ENCODE data around the gene UNCX. TPM values are rescaled to one million over a fixed set of nuclear protein-coding genes. Genes with fewer than 3 reads are reported as not detected.

The UNCX gene
- total RNA-seq, 2 experiments from 2014 or later: not detected

- ChIA-PET CTCF (interaction anchor here (0.8 to 1.0 kb wide), 2 partner anchors 11 to 14 kb away, joined by 3 read pairs; no protein-coding TSS in a partner anchor), POLR2A (no interaction called here)
- peaks cover 70% of the 10 kb centered on the region for H3K27me3 Mint-ChIP-seq
- DNase-seq (no peak), ATAC-seq (no peak)
- H3K27ac Mint-ChIP-seq: no peak overlapping the region
- H3K36me3 Mint-ChIP-seq (ENCODE audit: low read depth): no peaks in the 10 kb centered on the region
- H3K4me3 Mint-ChIP-seq: no peak overlapping the region
- no peaks in the 10 kb centered on the region for H3K9me3 Mint-ChIP-seq
- TF ChIP-seq CTCF (IDR thresholded peaks at IDR 0.05): no peak
- intact Hi-C loops (cut with micrococcal nuclease): no loop called here
- peaks cover 9% of the 10 kb centered on the region for H3K4me1 Mint-ChIP-seq (ENCODE audit: low read depth)
These were observed 9.6 kb downstream of the UNCX start for GRCh38 chr7:1242256-1242605.

DNA sequence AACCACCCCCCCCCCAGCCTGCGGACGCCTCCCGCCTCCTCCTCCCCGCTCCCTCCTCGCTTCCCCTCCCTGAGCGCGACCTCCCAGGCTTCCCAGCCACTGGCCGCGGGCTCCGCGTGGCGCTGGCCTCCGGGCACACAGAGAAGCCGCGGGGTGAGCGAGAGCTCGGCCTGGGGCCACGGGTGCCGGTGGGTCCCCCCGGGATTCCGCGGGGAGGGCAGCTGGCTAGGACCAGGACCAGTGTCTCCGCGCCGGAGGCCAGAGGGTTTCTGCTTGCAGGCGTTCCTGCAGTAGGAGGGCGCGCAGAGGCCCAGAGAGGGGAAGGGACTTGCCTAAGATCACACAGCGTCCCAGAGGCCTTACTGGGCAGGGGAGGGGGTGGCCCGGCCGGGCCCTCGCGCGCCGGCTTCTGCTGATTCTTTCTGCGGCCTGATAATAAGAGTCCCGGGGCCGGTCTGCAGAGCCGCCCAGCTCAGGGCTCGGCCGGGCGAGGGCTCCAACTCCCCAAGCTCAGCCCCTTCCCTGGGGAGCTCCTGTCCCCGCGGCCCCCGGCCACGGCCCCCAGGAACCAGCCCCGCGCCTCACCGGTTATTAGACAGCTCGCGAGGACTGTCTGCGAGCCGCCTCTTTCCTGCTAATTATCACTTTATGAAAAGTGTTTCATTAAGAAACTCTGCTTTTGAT, 10.1 kb downstream of the UNCX start:
- Mint-ChIP-seq H3K27ac (no peak overlapping the region), H3K36me3 (ENCODE audit: low read depth) (no peaks in the 10 kb centered on the region), H3K27me3 (peaks cover 68% of the 10 kb centered on the region), H3K4me3 (no peak overlapping the region), H3K4me1 (ENCODE audit: low read depth) (peaks cover 6% of the 10 kb centered on the region), H3K9me3 (no peaks in the 10 kb centered on the region)
- ChIA-PET POLR2A (no interaction called here), CTCF (no interaction called here)
- intact Hi-C loops (cut with micrococcal nuclease): no loop called here
- ATAC-seq (no peak), DNase-seq (no peak)
- no peak for TF ChIP-seq CTCF (IDR thresholded peaks at IDR 0.05)

GRCh38 chr7:1243290-1243963, 10.8 kb downstream of the UNCX start:
- TF ChIP-seq CTCF (IDR thresholded peaks at IDR 0.05): no peak
- intact Hi-C loops (cut with micrococcal nuclease): no loop called here
- POLR2A ChIA-PET: no interaction called here
- Mint-ChIP-seq H3K4me1 (ENCODE audit: low read depth) (peaks cover 9% of the 10 kb centered on the region), H3K4me3 (no peak overlapping the region), H3K9me3 (no peaks in the 10 kb centered on the region), H3K36me3 (ENCODE audit: low read depth) (no peaks in the 10 kb centered on the region), H3K27me3 (peaks cover 69% of the 10 kb centered on the region), H3K27ac (no peak overlapping the region)
- CTCF ChIA-PET: no interaction called here
- ATAC-seq (no peak), DNase-seq (no peak)

DNA sequence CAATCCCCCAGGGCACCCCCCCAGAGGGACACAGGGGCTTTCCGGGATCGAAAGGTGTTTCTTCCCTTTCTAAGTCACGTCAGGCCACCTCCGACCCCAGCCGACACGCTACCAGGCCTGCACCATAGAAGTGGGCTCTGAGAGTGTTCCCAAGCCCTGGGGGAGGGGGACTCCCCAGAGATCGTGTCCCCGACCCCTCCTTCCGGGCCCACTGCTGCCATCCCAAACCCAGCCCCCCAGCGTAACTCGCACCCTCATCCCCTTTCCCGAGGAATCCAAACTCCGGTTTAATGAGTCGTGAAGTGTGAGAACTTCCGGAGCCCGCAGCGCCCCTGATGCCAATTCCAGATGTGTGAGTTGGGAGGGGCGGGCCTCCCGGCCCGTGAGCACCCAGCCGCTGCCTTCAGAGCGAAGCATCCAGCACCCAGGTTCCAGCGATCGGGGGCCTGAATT, 11.3 kb downstream of the UNCX start:
- Mint-ChIP-seq H3K27ac (no peak overlapping the region), H3K4me3 (no peak overlapping the region), H3K36me3 (ENCODE audit: low read depth) (no peaks in the 10 kb centered on the region), H3K9me3 (no peaks in the 10 kb centered on the region), H3K4me1 (ENCODE audit: low read depth) (peaks cover 9% of the 10 kb centered on the region), H3K27me3 (peaks cover 69% of the 10 kb centered on the region)
- no peak for ATAC-seq
- CTCF ChIA-PET: interaction anchor here (1.6 kb wide), 1 partner anchor 17 kb away, joined by 5 read pairs; no protein-coding TSS in a partner anchor
- intact Hi-C loops (cut with micrococcal nuclease): no loop called here
- POLR2A ChIA-PET: interaction anchor here (0.8 kb wide), 1 partner anchor 9 kb away, joined by 3 read pairs; no protein-coding TSS in a partner anchor
- no peak for DNase-seq
- no peak for TF ChIP-seq CTCF (IDR thresholded peaks at IDR 0.05)

Measured in activated CD8-positive, alpha-beta T cell treated with anti-CD3 and anti-CD28 coated beads for 36 hours (primary cell).